HG02759 (cell line): ENCODE results near the gene SMAD5.

Source experiments
- ATAC-seq: cut with Tn5 transposase; IDR thresholded peaks from one replicate; pipeline ENCODE4 v1.9.1; 2021; ENCODE audit warnings: mild to moderate bottlenecking, moderate library complexity; ENCODE audit not compliant: unreplicated experiment

Gene SMAD5

GRCh38 chr5:136153581-136154236, 21.1 kb downstream of the SMAD5 start:
- ATAC-seq = no peak

DNA sequence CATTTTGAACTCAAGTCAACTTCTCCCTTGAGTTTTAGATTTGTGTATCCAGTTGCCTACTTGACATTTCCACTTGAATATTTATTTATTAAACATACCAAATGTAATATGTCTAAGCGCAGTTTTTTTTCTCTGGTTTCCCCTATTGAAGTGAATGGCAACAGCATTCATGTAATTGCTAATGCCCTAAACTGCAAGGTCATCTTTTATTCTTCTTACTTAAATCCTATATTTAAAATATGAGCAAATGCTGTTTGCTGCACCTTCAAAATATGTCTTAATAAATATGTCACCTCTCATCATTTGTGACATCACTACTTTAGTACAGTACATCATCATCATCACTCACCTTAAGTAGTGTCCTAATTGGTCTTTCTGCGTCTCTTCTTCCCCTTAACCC, 22.4 kb downstream of the SMAD5 start:
- no peak for ATAC-seq

GRCh38 chr5:136155761-136156160, 23.1 kb downstream of the SMAD5 start:
- no peak for ATAC-seq

DNA sequence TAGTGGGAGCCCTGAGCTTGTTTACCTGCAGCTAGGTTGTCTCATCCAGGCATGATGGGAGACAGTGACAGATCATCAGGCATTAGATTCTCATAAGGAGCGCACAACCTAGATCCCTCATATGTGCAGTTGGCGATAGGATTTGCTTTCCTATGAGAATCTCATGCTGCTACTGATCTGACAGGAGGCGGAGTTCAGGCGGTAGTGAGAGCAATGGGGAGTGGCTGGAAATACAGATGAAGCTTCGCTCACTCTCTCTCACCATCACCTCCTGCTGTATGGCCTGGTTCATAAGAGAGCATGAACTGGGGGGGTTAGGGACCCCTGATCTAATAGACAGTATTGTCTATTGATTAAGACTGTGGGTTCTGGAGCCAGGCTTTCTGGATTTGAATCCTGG, 24.9 kb downstream of the SMAD5 start:
- no peak for ATAC-seq

DNA sequence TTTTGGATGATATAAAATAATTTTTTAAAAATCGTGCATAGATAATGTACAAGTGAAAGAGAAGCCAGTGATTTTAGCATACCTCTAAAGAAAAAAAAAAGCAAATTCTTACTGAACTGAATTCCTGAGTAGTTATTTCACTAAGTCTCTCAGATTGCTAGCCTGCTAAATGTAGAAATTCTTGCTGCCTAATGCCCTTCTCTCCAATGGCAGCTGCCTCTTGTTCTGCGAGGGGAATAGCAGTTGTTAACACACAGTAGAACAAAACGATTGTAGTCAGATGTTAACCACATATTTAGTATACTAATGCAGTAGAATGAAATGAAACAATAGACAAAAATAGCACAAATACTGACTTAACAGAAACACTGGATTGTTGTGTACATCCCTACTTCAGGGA, 26.8 kb downstream of the SMAD5 start:
- no peak for ATAC-seq

DNA sequence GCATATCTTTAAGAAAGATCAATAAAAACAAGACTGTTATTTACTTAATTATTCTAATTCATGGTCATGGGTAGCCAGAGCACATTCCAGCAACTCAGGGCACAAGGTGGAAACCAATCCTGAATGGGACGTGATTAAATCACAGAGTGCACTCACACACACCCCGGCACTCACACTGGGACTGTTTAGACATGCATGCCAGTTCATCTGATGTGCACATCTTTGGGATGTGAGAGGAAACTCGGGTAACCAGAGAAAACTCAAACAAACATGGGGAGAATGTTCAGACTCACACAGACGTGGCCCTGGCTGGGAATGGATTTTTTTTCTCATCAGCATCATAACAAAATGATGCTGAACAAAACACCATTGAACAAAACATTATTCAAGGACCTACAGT, 29.4 kb downstream of the SMAD5 start:
- no peak for ATAC-seq

GRCh38 chr5:136164226-136164625, 31.6 kb downstream of the SMAD5 start:
- ATAC-seq = no peak

DNA sequence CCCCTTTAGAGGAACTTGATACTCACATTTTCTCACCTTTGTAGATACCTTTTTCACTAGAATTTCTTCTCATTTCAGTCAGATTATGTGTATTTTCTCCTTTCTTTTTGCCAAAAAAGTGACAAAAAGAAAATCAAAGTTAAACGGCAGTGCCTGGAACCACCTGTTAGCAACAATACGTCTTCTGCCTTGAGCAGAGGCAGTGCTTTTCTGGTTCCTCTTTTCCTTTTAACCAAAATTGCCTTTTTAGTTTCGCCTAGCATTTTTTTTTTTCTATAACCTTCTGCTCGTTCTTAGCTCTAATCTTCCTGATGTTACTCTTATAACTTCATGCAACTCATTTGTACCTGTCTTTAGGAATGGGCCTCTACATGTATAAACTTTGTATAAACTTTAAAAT, 34.3 kb downstream of the SMAD5 start:
- ATAC-seq = peak; percentile 79

DNA sequence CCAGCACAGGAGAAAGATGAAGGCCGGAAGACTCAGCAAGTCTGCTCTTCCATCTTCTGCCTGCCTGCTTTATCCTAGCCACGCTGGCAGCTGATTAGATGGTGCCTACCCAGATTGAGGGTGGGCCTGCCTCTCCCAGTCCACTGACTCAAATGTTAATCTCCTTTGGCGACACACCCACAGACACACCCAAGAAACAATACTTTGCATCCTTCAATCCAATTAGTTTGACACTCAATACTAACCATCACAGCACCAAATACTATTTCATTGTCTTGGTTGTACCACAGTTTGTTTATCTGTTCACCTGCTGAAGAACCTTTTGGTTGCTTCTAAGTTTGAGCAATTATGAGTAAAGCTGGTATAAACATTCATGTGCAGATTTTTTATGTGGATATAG, 36.6 kb downstream of the SMAD5 start:
- ATAC-seq = no peak

GRCh38 chr5:136174021-136174659, 41.5 kb downstream of the SMAD5 start:
- ATAC-seq = no peak

DNA sequence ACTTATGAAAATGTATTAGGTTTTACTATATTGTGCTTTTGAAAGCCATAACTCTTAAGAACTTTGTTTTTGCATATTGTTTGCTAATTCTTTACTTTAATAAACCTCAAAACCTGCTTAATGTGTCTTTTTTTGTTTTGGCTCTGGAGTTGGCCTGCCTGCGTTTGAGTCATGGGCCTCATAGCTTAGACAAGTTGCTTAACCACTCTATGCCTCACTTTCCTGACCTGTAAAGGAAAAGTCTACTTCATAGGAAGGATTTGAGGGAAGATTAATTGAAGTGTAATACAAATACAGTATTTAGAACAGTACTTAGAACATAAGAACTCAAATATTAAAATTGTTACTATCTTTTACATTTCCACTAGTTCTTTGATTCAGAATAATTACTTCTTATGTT, 50.0 kb downstream of the SMAD5 start:
- no peak for ATAC-seq

- ATAC-seq = no peak
These were observed 53.5 kb downstream of the SMAD5 start for GRCh38 chr5:136185974-136186665.

DNA sequence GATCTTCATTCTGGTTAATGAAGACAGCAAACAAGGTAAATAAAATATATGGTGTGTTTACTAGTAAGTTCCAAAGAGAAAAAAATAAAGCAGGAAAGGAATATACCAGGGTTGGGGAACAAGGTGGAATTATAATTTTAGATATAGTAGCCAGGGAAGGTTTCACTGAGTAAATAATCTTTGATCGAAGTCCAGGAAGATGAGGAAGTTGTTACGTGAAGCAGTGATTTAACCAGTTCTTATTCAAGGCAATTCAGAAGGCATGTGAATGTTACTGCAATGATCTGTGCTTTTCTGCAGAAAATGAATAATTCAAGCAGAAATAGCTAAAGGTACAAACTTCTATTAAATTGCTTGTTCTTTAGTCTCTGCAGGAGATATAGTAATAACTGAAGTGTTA, 54.2 kb downstream of the SMAD5 start:
- ATAC-seq = no peak

DNA sequence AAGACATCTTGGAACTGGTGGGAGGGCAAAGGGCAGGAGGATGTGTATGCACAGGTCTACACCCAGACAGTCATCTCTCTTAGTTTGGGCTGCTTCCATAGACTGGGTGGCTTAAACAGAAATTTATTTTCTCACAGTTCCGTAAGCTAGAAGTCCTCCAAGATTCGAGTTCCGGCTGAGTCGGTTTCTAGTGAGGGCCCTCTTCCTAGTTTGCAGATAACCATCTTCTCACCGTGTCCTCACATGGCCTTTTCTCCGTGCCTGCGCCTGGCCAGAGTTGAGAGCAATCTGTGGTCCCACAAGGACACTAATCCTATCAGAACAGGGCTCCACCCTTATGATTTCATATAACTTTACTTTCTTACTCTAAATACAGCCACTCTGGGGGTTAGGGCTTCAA, 56.2 kb downstream of the SMAD5 start:
- ATAC-seq = no peak

GRCh38 chr5:136190091-136190720, 57.6 kb downstream of the SMAD5 start:
- ATAC-seq = no peak

DNA sequence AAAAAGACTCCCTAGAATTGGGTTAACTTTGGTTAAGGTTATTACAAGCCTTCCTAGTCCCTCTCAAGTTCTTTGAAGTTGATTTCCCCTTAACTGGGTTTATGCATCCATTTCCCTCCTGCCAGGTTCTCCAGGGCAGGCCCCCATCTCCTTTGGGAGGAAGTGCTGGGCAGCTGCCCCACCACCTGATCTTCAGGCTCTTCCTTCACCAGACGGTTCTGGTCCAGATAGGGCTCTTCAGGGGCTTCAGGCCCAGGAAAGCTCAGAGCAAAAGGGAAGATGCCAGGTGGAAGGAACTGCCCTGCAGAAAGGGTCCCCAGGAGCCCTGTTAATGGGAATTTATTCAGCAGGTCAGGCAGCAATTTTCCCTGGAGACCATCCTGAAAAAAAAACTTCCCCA, 58.3 kb downstream of the SMAD5 start:
- ATAC-seq = no peak

- ATAC-seq = no peak
These were observed 58.8 kb downstream of the SMAD5 start for GRCh38 chr5:136191304-136192014.

DNA sequence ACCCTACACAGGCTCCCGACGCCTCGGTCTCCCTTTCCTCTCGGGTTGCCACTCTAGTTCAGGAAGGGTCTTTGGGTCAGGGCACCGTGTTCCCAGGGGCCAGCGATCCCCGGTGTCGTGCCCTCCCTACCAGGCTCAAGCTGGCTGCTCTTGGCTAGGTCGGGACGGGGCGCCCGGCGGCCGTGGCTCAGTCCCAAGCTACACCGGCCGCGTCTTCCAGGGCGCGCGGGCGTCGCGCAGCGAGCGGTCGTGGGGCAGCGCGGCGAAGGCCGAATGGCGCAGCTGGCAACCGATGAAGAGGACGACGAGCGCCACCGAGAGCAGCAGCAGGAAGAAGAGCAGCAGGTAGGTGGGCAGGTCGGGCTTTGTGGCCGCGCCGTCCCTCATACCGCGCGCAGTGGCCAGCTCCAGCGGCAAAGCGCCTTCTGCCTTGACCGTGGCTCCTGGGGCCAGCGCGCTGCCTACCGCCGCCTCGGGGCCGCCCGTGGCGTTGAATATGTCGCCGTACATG, 59.4 kb downstream of the SMAD5 start:
- ATAC-seq = no peak

DNA sequence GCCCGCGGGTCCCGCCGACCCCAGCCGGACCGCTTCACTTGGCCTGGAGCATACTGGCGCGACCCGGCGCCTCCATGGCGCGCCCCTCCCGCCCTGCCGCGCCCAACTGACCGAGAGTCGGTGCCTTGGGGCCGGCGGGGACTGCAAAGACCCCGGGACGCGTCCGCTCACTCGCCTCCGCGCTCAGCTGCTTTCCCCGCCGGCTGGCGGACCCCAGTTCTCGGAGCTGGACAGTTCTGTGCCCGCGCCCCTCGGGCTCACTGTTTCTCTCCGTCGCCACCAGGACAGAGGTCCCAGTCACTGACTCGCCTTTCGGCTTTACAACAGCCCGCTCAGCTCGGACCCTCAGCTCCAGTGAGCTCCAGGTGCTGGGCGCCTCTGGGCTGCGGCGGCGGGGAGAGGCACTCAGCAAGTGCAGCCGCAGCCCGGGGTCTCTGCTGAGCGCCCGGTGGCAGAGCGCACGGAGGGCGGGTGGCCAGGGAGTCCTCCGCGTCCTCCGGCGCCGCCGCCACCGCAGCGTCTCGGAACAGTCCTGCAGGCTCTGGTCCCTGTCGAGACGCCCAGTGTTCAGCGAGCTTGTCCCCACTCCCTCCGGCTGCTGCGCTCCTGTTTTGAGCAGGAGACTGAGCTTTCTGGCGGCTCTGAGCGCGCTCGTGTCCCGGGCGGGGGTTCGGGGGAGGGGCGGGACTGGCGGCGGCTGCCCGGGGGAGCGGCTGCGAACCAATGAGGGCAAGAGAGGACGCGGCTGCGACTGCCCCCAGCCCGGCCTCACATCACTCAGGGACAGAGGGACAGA, 60.1 kb downstream of the SMAD5 start, which contains the start of gene SMIM32:
TSS of gene SMIM32 (minus strand) at position 637 of the 796 bp plus-strand sequence. CDS start 638 bp downstream, outside the sequence.
- no peak for ATAC-seq

DNA sequence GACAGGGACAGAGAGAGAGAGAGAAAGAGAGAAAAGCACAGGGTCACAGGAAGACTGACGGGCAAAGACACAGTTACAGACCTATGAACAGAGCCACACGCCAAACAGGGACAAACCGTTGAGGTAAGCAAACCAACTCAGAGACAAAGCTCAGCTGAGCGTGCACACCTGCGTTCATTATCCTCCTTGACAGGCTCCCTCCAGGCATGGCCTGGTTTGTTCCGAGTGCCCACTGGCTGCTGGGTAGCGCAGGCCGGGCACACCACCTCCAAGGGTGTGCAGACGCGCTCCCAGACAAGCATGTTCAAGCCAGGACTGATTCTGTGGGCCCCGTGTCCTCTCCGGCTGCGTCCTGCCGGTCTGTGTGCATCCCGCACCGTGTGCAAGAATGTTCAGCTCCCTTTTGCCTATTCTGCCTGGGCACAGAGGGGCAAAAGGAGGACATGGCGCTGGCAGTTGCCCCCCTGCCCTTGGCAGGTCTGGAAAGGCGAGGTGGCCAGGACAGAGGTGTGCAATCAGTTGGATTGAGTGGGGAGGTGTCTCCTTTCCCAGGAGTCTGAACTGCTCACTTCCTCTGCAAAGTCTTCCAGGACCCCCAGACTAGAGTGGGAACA, 60.8 kb downstream of the SMAD5 start:
- ATAC-seq = no peak
